Right ventricle myocardium inferior (tissue), 1 donor: ENCODE results near the gene FUT8. TPM values are rescaled to one million over a fixed set of nuclear protein-coding genes. Genes with fewer than 3 reads are reported as not detected.

ENCODE experiments used
- ATAC-seq: fragments of 200-7000 bp; cut with Tn5 transposase; one replicate; pipeline ENCODE4 v1.9.1; 2020; ENCODE audit warnings: mild to moderate bottlenecking, moderate library complexity
- DNase-seq: peaks from one replicate; pipeline ENCODE4 v3.0.0; 2021; ENCODE audit errors: missing footprints
- intact Hi-C: fragments of 100-400 bp; cut with DNase I; formaldehyde crosslinking; loops from one replicate; pipeline ENCODE4 v1.11.0; 2022
- total RNA-seq: library from RNA; stranded (reverse); fragmentation: NEBNext Ultra II Directional; extraction: Animal tissue kit (Norgen Biotek cat#: 25700); gene quantifications from one replicate; pipeline ENCODE4 v1.2.1, GENCODE V29; 2021
- donor health status: DM: no; HTN: yes; CAD: no; lungs with severe emphysema.

FUT8 gene
- total RNA-seq, 1 donor from 2014 or later: 15.7 TPM

GRCh38 chr14:65517635-65518542 is 105.4 kb downstream of the FUT8 start:
- intact Hi-C loops: no loop called here
- ATAC-seq (no peak), DNase-seq (no peak)

GRCh38 chr14:65528069-65528468 is 115.5 kb downstream of the FUT8 start:
- DNase-seq (no peak), ATAC-seq (no peak)
- intact Hi-C loops: no loop called here

GRCh38 chr14:65531148-65531547 is 118.6 kb downstream of the FUT8 start:
- DNase-seq: no peak
- ATAC-seq: no peak
- intact Hi-C loops: no loop called here

GRCh38 chr14:65533736-65534404 is 121.3 kb downstream of the FUT8 start:
- DNase-seq (no peak), ATAC-seq (no peak)
- intact Hi-C loops: no loop called here

- intact Hi-C loops: no loop called here
- ATAC-seq: no peak
These were observed 124.4 kb downstream of the FUT8 start for GRCh38 chr14:65536781-65537423.

GRCh38 chr14:65548878-65549277 is 136.3 kb downstream of the FUT8 start:
- DNase-seq: no peak
- intact Hi-C loops: no loop called here
- ATAC-seq: no peak

More at GRCh38 chr14:65536781-65537423, 124.4 kb downstream of the FUT8 start:
- DNase-seq: no peak

- intact Hi-C loops: no loop called here
- ATAC-seq (no peak), DNase-seq (no peak)
These were observed 136.9 kb downstream of the FUT8 start for GRCh38 chr14:65549429-65549828.

- intact Hi-C loops: no loop called here
- ATAC-seq (no peak), DNase-seq (no peak)
These were observed 138.5 kb downstream of the FUT8 start for GRCh38 chr14:65550779-65551643.

GRCh38 chr14:65552724-65553123 is 140.2 kb downstream of the FUT8 start:
- ATAC-seq (no peak), DNase-seq (no peak)
- intact Hi-C loops: no loop called here

- intact Hi-C loops: no loop called here
- ATAC-seq (no peak), DNase-seq (no peak)
These were observed 142.3 kb downstream of the FUT8 start for GRCh38 chr14:65554837-65555236.

- intact Hi-C loops: no loop called here
- no peak for ATAC-seq
- no peak for DNase-seq
These were observed 142.8 kb downstream of the FUT8 start for GRCh38 chr14:65555358-65555757.

GRCh38 chr14:65558363-65558762 is 145.8 kb downstream of the FUT8 start:
- ATAC-seq (no peak), DNase-seq (no peak)
- intact Hi-C loops: no loop called here

- DNase-seq: no peak
- intact Hi-C loops: no loop called here
These were observed 148.0 kb downstream of the FUT8 start for GRCh38 chr14:65560340-65561027.

GRCh38 chr14:65564370-65564769 is 151.8 kb downstream of the FUT8 start:
- ATAC-seq (no peak), DNase-seq (no peak)
- intact Hi-C loops: no loop called here

More at GRCh38 chr14:65560340-65561027, 148.0 kb downstream of the FUT8 start:
- ATAC-seq: no peak

- intact Hi-C loops: no loop called here
- no peak for DNase-seq
- peak; percentile 39 for ATAC-seq
These were observed 153.4 kb downstream of the FUT8 start for GRCh38 chr14:65565948-65566347.

- no peak for DNase-seq
- intact Hi-C loops: no loop called here
These were observed 154.4 kb downstream of the FUT8 start for GRCh38 chr14:65566820-65567522.

GRCh38 chr14:65574611-65575010 is 162.1 kb downstream of the FUT8 start:
- no peak for DNase-seq
- ATAC-seq: no peak
- intact Hi-C loops: no loop called here

More at GRCh38 chr14:65566820-65567522, 154.4 kb downstream of the FUT8 start:
- no peak for ATAC-seq

- intact Hi-C loops: no loop called here
- no peak for DNase-seq
These were observed 162.9 kb downstream of the FUT8 start for GRCh38 chr14:65575389-65575788.

More at GRCh38 chr14:65575389-65575788, 162.9 kb downstream of the FUT8 start:
- no peak for ATAC-seq
